Measurements from ENCODE around the gene RBM28.

RBM28 gene

GRCh38 chr7:128324368-128324680 is 19.4 kb downstream of the RBM28 start:
- in situ Hi-C loops (cut with HindIII; ENCODE audit: low pct_ligation_motif_present, low sequenced_read_pairs): no loop called here

GRCh38 chr7:128323459-128324367 is 20.0 kb downstream of the RBM28 start:
- no peak for DNase-seq
- H3K27ac ChIP-seq: no peak overlapping the region
- no peaks in the 10 kb centered on the region for H3K27me3 ChIP-seq (replicated peaks)
- in situ Hi-C loops (cut with HindIII; ENCODE audit: low pct_ligation_motif_present, low sequenced_read_pairs): no loop called here
- no peak overlapping the region for H3K4me3 ChIP-seq (ENCODE audit: low read depth, low read length)
- peaks cover 63% of the 10 kb centered on the region for H3K36me3 ChIP-seq (replicated peaks)
- TF ChIP-seq, protein P1, sequence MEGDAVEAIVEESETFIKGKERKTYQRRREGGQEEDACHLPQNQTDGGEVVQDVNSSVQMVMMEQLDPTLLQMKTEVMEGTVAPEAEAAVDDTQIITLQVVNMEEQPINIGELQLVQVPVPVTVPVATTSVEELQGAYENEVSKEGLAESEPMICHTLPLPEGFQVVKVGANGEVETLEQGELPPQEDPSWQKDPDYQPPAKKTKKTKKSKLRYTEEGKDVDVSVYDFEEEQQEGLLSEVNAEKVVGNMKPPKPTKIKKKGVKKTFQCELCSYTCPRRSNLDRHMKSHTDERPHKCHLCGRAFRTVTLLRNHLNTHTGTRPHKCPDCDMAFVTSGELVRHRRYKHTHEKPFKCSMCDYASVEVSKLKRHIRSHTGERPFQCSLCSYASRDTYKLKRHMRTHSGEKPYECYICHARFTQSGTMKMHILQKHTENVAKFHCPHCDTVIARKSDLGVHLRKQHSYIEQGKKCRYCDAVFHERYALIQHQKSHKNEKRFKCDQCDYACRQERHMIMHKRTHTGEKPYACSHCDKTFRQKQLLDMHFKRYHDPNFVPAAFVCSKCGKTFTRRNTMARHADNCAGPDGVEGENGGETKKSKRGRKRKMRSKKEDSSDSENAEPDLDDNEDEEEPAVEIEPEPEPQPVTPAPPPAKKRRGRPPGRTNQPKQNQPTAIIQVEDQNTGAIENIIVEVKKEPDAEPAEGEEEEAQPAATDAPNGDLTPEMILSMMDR (IDR thresholded peaks at IDR 0.05; ENCODE audit: low read depth, low read length, missing control alignments): no peak

More at GRCh38 chr7:128324368-128324680, 19.4 kb downstream of the RBM28 start:
- no peak overlapping the region for H3K27ac ChIP-seq
- H3K4me3 ChIP-seq (ENCODE audit: low read depth, low read length): no peak overlapping the region
- TF ChIP-seq, protein P1 (IDR thresholded peaks at IDR 0.05; ENCODE audit: low read depth, low read length, missing control alignments): no peak
- H3K27me3 ChIP-seq (replicated peaks): no peaks in the 10 kb centered on the region
- no peak for DNase-seq
- peaks cover 66% of the 10 kb centered on the region for H3K36me3 ChIP-seq (replicated peaks)

DNA sequence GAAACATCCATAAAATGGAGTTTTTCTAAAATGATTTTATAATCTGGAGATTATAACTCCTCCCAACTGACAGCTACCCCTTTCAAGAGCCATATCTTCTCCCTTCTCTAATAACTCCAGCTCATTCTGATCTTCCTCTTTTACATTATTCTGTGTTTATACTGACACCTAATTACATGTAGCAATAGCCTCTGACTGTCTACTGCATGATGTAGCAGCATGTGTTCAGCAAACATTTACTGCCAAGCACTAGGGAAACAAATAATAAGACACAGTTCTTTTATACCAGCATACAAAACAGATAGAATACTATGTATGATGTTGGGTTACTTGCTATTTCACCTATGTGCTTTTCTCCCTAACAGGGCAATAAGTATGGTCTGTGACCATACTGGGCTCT is 20.7 kb downstream of the RBM28 start:
- Histone ChIP-seq H3K4me3 (ENCODE audit: low read depth, low read length) (no peak overlapping the region), H3K27me3 (replicated peaks) (no peaks in the 10 kb centered on the region), H3K27ac (no peak overlapping the region), H3K36me3 (replicated peaks) (peaks cover 64% of the 10 kb centered on the region)
- in situ Hi-C loops (cut with HindIII; ENCODE audit: low pct_ligation_motif_present, low sequenced_read_pairs): no loop called here
- DNase-seq: no peak
- TF ChIP-seq, protein P1 (IDR thresholded peaks at IDR 0.05; ENCODE audit: low read depth, low read length, missing control alignments): no peak

GRCh38 chr7:128322040-128322643 is 21.6 kb downstream of the RBM28 start:
- Histone ChIP-seq H3K36me3 (replicated peaks) (peaks cover 69% of the 10 kb centered on the region), H3K4me3 (ENCODE audit: low read depth, low read length) (no peak overlapping the region), H3K27ac (no peak overlapping the region), H3K27me3 (replicated peaks) (no peaks in the 10 kb centered on the region)
- peak; percentile 33 for DNase-seq
- TF ChIP-seq, protein P1 (IDR thresholded peaks at IDR 0.05; ENCODE audit: low read depth, low read length, missing control alignments): peak; percentile 68
- in situ Hi-C loops (cut with HindIII; ENCODE audit: low pct_ligation_motif_present, low sequenced_read_pairs): no loop called here

GRCh38 chr7:128321044-128321422 is 22.7 kb downstream of the RBM28 start:
- peaks cover 71% of the 10 kb centered on the region for H3K36me3 ChIP-seq (replicated peaks)

More at GRCh38 chr7:128321044-128321422, 22.7 kb downstream of the RBM28 start:
- no peak overlapping the region for H3K4me3 ChIP-seq (ENCODE audit: low read depth, low read length)
- no peak overlapping the region for H3K27ac ChIP-seq
- TF ChIP-seq, protein P1 (IDR thresholded peaks at IDR 0.05; ENCODE audit: low read depth, low read length, missing control alignments): no peak
- DNase-seq: no peak
- in situ Hi-C loops (cut with HindIII; ENCODE audit: low pct_ligation_motif_present, low sequenced_read_pairs): no loop called here
- no peaks in the 10 kb centered on the region for H3K27me3 ChIP-seq (replicated peaks)
